Effector memory CD4-positive, alpha-beta T cell (primary cell): ENCODE results near the gene POC1B.

Experiments
- DNase-seq, 3 donors: peaks; one replicate each; pipeline ENCODE4 v3.0.0-alpha.2; 2020
- H3K27ac ChIP-seq: 2 replicates; pipeline ENCODE4 v1.7.0; 2013; ENCODE audit warnings: mild to moderate bottlenecking, low read length, moderate library complexity; ENCODE audit not compliant: insufficient read depth, poor library complexity, severe bottlenecking
- H3K27me3 ChIP-seq: replicated peaks from 2 replicates; pipeline ENCODE4 v1.7.0; 2013; ENCODE audit warnings: mild to moderate bottlenecking, low read length; ENCODE audit not compliant: insufficient read depth, control insufficient read depth, poor library complexity, severe bottlenecking
- H3K36me3 ChIP-seq: 2 replicates; pipeline ENCODE4 v1.7.0; 2013; ENCODE audit warnings: mild to moderate bottlenecking, low read length, moderate library complexity; ENCODE audit not compliant: control insufficient read depth, insufficient read depth
- H3K4me1 ChIP-seq: 2 replicates; pipeline ENCODE4 v1.7.0; 2013; ENCODE audit warnings: low read length, mild to moderate bottlenecking; ENCODE audit not compliant: control insufficient read depth, insufficient read depth, poor library complexity, severe bottlenecking
- H3K4me3 ChIP-seq: 2 replicates; pipeline ENCODE4 v1.7.0; 2013; ENCODE audit warnings: low read length, low read depth, mild to moderate bottlenecking; ENCODE audit not compliant: insufficient read depth, poor library complexity, severe bottlenecking
- H3K9me3 ChIP-seq: 2 replicates; pipeline ENCODE4 v1.7.0; 2013; ENCODE audit warnings: mild to moderate bottlenecking, low read length, moderate library complexity; ENCODE audit not compliant: control insufficient read depth

The POC1B gene

DNA sequence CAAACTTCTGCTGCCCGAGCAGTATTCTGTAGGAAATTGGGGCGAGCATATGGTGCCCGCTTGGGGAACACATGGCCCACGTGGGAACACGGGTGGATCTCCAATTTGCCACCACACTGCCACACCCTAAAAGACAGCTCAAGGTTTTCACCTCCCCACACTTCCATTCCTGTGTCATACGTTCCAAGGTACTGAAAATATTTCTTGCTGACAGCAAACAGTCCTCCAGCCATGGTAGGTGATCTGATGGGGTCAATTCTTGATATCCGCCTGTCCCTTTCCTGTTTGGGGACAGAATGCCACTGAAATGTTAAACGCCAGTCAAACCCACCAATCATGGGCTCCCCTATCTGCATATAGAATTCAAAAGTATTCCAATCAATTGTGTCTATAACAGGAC, 2.5 kb downstream of the POC1B start:
- H3K4me1 ChIP-seq, result peaks cover 14% of the 10 kb centered on the region
- peak overlapping the region; percentile 97 for H3K4me3 ChIP-seq
- H3K27me3 ChIP-seq, result no peaks in the 10 kb centered on the region
- DNase-seq, result no peak
- H3K36me3 ChIP-seq, result no peaks in the 10 kb centered on the region
- no peak overlapping the region for H3K27ac ChIP-seq
- H3K9me3 ChIP-seq, result no peaks in the 10 kb centered on the region

DNA sequence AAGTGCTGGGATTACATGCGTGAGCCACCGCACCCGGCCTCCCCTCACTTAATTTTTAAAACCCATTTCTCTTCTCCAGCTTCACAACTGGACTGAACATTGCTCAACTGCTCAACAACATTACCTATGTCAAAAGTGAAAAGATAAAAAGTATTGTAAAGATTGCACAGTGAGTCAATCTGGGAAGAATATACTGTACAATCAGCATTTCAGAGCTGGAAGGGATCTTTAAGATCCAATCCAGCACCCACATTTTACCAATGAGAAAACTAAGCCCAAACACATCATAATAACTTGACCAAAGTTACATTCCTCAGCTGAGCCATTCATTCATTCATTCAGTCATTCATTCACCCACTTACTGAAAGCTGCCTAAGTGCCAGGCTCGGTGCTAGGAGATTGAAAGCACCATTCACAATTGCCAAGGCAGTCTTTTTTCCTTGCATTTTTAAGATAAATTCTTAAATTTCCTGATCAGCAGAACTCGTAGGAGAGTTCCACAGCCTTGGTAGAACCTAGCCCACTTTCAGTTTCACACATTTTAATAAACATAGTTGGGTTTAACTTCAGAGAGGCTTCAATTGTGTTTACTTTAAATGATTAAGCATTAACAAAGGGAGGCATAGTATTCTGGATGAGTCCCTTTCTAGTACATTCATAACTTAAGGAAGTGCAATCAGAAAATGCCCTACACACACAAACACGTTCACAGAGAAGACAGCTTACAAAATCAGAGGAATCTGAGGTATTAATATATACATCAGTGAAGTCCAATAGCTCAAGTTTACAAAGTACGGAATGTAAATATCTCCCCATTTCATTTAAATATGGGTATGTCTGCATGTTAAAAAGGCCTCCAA, 4.3 kb downstream of the POC1B start:
- Histone ChIP-seq H3K9me3 (no peaks in the 10 kb centered on the region), H3K27me3 (no peaks in the 10 kb centered on the region), H3K27ac (no peak overlapping the region), H3K36me3 (no peaks in the 10 kb centered on the region), H3K4me1 (peaks cover 14% of the 10 kb centered on the region), H3K4me3 (no peak overlapping the region)
- DNase-seq, result no peak

DNA sequence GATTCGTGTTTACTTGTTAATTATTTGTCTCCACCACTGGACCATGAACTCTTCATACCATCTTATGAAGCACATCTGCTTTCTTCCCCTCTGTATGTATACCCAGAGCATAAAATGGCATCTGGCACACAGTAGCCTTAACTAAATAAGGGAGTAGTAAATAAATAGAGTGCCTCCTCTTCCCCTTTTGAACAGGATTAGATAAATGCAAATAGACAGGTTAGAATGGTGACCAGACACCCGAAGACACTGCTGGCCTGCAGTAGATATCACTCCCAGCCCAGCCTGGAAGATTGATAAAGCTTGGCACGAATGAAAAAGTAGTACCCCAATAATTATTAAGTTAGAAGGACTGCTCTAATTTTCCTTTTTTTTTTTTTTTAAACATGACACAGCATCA, 8.1 kb downstream of the POC1B start:
- no peak for DNase-seq
- Histone ChIP-seq H3K36me3 (no peaks in the 10 kb centered on the region), H3K4me3 (no peak overlapping the region), H3K4me1 (peaks cover 3% of the 10 kb centered on the region), H3K27ac (no peak overlapping the region), H3K9me3 (no peaks in the 10 kb centered on the region), H3K27me3 (no peaks in the 10 kb centered on the region)

DNA sequence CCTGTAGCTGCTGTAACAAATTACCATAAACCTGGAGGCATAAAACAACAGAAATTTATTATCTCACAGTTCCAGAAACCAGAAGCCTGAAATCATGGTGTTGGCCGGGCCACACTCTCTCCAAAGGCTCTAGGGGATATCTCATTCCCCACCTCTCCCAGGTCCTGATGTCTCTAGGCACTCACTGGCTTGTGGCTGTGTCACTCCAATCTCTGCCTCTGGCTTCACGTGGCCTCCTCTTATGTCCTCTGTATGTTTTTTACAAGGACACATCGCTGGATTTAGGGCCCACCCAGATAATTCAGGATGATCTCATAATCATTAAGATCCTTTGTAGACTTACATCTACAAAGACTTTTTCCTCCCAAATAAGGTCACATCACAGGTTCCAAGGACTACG, 9.2 kb downstream of the POC1B start:
- no peaks in the 10 kb centered on the region for H3K27me3 ChIP-seq
- peaks cover 3% of the 10 kb centered on the region for H3K4me1 ChIP-seq
- no peaks in the 10 kb centered on the region for H3K9me3 ChIP-seq
- DNase-seq, result no peak
- no peaks in the 10 kb centered on the region for H3K36me3 ChIP-seq
- no peak overlapping the region for H3K4me3 ChIP-seq
- no peak overlapping the region for H3K27ac ChIP-seq

DNA sequence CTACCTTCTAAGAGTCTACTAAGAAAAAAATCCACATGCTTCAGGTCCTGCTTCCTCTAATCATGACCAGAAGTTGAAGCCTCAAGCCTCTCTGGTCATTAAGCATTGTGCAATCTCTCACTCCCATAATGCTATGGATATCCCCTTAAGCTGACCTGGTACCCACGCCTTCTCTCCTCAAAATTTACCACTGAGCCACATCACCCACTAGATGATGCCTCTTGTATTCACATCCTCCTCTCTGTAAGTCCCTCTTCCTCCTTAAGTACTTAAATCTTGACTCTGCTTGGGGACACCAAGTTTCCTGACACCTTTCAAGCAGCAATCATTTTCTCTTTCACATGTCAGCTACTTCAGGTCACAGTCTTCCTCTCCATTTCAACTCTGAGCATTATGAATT, 11.1 kb downstream of the POC1B start:
- DNase-seq, result no peak

DNA sequence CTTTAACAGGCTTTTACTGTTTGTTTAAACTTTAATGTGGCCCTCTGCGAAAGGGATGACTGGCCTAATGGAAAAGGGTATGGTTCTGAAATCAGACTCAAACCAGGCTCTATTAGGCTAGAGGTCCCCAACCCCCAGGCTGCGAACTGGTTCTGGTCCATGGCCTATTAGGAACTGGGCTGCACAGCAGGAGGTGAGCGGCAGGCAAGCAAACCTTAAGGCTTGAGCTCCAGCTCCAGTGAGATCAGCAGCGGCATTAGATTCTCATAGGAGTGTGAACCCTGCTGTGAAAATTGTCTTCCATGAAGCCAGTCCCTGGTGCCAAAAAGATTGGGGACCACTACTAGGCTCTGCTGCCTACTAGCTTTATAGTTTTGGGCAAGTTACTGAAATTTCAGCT, 12.3 kb downstream of the POC1B start:
- H3K9me3 ChIP-seq, result no peaks in the 10 kb centered on the region
- H3K4me3 ChIP-seq, result no peak overlapping the region
- H3K27me3 ChIP-seq, result no peaks in the 10 kb centered on the region
- H3K4me1 ChIP-seq, result no peaks in the 10 kb centered on the region
- no peaks in the 10 kb centered on the region for H3K36me3 ChIP-seq
- no peak overlapping the region for H3K27ac ChIP-seq
- DNase-seq, result no peak

More for the DNA sequence above, 11.1 kb downstream of the POC1B start:
- Histone ChIP-seq H3K27me3 (no peaks in the 10 kb centered on the region), H3K4me3 (no peak overlapping the region), H3K4me1 (no peaks in the 10 kb centered on the region), H3K27ac (no peak overlapping the region), H3K9me3 (no peaks in the 10 kb centered on the region), H3K36me3 (no peaks in the 10 kb centered on the region)

DNA sequence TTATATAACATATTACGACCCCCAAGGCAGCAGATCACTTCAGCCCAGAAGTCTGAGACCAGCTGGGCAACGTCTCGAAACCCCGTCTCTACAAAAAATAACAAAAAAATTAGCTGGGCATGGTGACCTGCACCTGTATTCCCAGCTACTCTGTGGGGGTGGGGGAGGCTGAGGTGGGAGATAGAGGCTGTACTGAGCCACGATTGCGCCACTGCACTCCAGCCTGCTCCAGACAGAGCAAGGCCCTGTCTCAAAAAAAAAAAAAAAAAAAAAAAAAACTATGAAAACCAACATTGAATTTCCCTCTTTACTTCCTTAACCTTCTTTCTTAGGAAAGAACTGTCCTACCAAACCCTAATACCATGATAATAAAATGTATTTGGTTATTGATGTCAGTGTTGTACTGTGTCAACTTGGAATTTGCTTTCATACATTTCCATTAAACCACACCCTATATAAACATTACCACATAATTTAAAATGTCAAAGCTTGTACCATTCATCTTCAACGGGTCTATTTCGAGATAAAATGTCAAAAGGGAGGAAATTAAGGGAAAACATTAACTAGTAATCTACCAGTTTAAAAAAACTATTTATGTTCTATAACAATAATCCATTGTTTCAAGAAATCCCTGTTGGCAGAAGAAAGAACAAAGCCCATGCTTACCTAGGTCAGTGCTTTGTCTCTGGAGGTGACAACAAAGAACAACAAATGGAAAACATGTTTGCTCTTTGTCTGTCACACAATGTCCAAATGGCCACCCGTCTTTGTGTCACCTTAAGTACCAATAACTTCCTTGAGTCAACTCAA, 18.6 kb downstream of the POC1B start:
- Histone ChIP-seq H3K9me3 (no peaks in the 10 kb centered on the region), H3K27ac (no peak overlapping the region), H3K36me3 (no peaks in the 10 kb centered on the region), H3K4me3 (no peak overlapping the region), H3K4me1 (no peaks in the 10 kb centered on the region), H3K27me3 (no peaks in the 10 kb centered on the region)
- DNase-seq, result no peak

DNA sequence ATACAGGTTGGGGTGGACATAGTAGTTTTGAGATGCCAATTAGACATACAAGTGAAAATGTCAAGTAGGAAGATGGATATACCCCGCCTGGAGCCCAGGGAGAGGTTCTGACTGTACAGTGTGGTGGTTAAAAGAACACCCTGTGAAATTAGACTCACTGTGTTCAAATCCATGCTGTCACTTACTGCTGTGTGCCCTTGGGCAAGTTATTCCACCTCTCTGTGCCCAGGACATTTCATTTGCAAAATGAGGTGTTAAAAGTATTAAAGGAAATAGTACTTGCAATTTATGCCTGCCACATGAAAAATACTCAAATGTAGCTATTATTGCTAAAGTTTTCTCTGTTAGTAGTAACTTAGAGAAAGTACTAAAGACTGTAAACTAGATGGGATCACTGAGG, 19.8 kb downstream of the POC1B start:
- no peak overlapping the region for H3K27ac ChIP-seq
- no peak for DNase-seq
- no peak overlapping the region for H3K4me3 ChIP-seq
- H3K36me3 ChIP-seq, result no peaks in the 10 kb centered on the region
- H3K4me1 ChIP-seq, result no peaks in the 10 kb centered on the region
- H3K9me3 ChIP-seq, result no peaks in the 10 kb centered on the region
- no peaks in the 10 kb centered on the region for H3K27me3 ChIP-seq

DNA sequence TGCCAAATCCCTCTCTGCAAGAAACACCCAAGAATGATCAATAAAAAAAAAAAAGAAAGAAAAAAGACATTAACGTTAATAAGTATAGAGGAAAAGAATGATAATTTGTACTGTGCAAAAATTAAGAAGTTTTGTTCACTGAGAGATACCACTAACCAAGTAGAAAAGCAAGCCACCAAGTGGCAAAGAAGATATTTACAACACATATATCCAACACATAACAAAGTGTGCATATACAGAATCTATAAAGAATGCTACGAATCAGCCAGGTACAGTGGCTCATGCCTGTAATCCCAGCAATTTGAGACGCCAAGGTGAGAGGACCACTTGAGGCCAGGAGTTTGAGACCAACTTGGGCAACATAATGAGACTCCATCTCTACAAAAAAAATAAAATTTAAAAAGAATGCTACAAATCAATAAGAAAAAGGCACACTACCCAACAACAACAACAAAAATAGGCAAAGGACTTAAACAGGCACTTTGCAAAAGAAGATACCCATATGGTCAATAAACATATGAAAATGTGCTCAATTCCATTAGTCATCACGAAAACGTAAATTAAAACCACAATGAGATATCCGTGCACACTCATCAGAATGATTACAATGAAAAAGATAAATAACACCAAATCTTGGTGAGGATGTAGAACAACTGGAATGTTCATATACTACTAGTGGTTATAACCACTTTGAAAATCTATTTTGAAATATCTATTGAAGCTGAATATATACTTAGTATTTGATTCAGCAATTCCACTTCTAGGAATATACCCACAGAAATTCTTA, 21.1 kb downstream of the POC1B start:
- Histone ChIP-seq H3K4me1 (no peaks in the 10 kb centered on the region), H3K9me3 (no peaks in the 10 kb centered on the region), H3K27me3 (no peaks in the 10 kb centered on the region), H3K4me3 (no peak overlapping the region), H3K27ac (no peak overlapping the region), H3K36me3 (no peaks in the 10 kb centered on the region)
- DNase-seq, result no peak
